Heart left ventricle (tissue), 13 donors: ENCODE results near the gene LATS1.

Experiments used
- POLR2A ChIP-seq, 2 donors: fragments of 450-650 bp; IDR thresholded peaks; one replicate each; pipeline ENCODE4 v1.6.1; 2017; ENCODE audit warnings: antibody characterized with exemption in 2 of 2, mild to moderate bottlenecking in 2 of 2, moderate library complexity in 2 of 2
- TF ChIP-seq, protein P1 (sequence below), 12 donors: fragments of 200-600 bp; sonication (generic) in 4 of 12; IDR thresholded peaks; one replicate each; pipeline versions ENCODE4 v1.5.0 to v1.8.0; 2018 to 2022; ENCODE audit warnings: antibody characterized with exemption in 12 of 12, mild to moderate bottlenecking in 5 of 12
- donor health status: ischemic (EF 13 %, LVEDD 7.1; RV severe dilation, severe dysfunction).
- donor health status: DM: no; HTN: yes; CAD: no.
- donor health status: DM: no; HTN: no; CAD: no.
- donor health status: ischemic (EF 25% LVEDD 6.9; RV normal size, moderate dysfunction).
- donor health status: ischemic (EF 25% LVEDD 5.7; RV mildly dilated, moderate dysfunction).
- donor health status: ischemic (EF 35%, LVEDD 5.7; RV mildly dilated, moderate dysfunction).
- donor health status: nonischemic (EF 11% LVEDD 7.7; RV severe dilation, severe dysfunction).
- donor health status: DM: yes; HTN: yes; CAD: no.
- donor health status: PGD.
- donor health status: ischemic (EF 29% LVEDD 5.4; RV normal size, mild dysfunction).
- donor health status: nonischemic (EF 23%, LVEDD 6.1; RV moderate dilation, normal function).

DNA sequence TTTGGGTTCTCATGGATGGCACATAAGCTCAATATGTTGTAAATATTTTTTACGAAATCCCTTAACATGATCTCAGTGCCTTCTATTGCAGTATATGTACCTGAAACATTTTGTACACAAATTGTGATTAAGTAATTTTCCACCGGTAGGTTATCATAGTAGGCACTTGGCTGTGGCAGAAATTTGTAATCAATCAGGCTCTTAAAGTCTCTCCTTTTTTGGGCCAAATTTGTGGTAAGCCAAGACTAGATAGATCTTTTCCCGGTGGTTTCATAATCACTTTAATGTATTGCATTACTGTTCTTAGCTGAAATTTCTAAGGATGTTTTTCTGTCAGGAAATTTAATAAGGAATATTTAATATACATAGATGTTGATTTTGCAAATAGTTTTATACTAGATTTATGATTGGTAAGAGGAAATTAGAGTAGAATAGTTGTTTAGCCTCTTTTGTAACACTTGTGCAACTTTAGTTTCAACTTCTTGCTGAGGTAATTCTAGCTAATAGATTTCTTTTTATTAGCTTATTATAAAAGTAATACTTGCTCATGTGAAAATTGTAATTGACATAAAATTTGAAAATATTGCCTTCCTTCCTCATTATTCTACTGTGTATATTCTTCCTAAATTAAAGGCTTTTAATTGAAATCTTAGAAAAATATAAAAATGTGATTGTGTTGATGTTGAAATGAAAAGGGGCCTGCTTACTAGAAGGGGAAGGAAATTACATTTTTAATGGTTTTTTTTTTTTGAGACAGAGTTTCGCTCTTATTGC lies 34.9 kb upstream of the LATS1 start:
- TF ChIP-seq, protein P1, sequence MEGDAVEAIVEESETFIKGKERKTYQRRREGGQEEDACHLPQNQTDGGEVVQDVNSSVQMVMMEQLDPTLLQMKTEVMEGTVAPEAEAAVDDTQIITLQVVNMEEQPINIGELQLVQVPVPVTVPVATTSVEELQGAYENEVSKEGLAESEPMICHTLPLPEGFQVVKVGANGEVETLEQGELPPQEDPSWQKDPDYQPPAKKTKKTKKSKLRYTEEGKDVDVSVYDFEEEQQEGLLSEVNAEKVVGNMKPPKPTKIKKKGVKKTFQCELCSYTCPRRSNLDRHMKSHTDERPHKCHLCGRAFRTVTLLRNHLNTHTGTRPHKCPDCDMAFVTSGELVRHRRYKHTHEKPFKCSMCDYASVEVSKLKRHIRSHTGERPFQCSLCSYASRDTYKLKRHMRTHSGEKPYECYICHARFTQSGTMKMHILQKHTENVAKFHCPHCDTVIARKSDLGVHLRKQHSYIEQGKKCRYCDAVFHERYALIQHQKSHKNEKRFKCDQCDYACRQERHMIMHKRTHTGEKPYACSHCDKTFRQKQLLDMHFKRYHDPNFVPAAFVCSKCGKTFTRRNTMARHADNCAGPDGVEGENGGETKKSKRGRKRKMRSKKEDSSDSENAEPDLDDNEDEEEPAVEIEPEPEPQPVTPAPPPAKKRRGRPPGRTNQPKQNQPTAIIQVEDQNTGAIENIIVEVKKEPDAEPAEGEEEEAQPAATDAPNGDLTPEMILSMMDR (IDR thresholded peaks at IDR 0.05), result no peak
- TF ChIP-seq POLR2A (IDR thresholded peaks at IDR 0.05), result no peak
